ENCODE measurements around the gene MARVELD1.
"Not testable (repeated sequence)": the region's sequence is repeated elsewhere in the genome, so short reads cannot be mapped to it uniquely, and the experiment has no call there.

The MARVELD1 gene

GRCh38 chr10:97713339-97713825, at the start of gene MARVELD1:
Gene MARVELD1, plus strand, starts transcription at chr10:97713730. Its CDS starts 147 bp downstream, at chr10:97713877.
- DNase-seq (ENCODE audit: low read depth): peak; percentile 56

GRCh38 chr10:97664282-97664850, 49.2 kb upstream of the MARVELD1 start:
- DNase-seq (ENCODE audit: low read depth): no peak

- no peak for DNase-seq (ENCODE audit: low read depth)
These were observed 46.5 kb upstream of the MARVELD1 start for GRCh38 chr10:97666992-97667391.

GRCh38 chr10:97667463-97667862, 46.1 kb upstream of the MARVELD1 start:
- DNase-seq (ENCODE audit: low read depth): no peak

GRCh38 chr10:97669571-97669970, 44.0 kb upstream of the MARVELD1 start:
- no peak for DNase-seq (ENCODE audit: low read depth)

GRCh38 chr10:97673736-97674525, 39.6 kb upstream of the MARVELD1 start:
- peak; percentile 68 for DNase-seq (ENCODE audit: low read depth)

GRCh38 chr10:97675222-97675621, 38.3 kb upstream of the MARVELD1 start:
- no peak for DNase-seq (ENCODE audit: low read depth)

- DNase-seq (ENCODE audit: low read depth): no peak
These were observed 36.6 kb upstream of the MARVELD1 start for GRCh38 chr10:97676770-97677581.

GRCh38 chr10:97679594-97679993, 33.9 kb upstream of the MARVELD1 start:
- DNase-seq (ENCODE audit: low read depth): no peak

GRCh38 chr10:97682042-97682441, 31.5 kb upstream of the MARVELD1 start:
- no peak for DNase-seq (ENCODE audit: low read depth)

GRCh38 chr10:97683556-97684367, 29.8 kb upstream of the MARVELD1 start:
- no peak for DNase-seq (ENCODE audit: low read depth)

GRCh38 chr10:97684368-97684713, 29.2 kb upstream of the MARVELD1 start:
- DNase-seq (ENCODE audit: low read depth): not testable (repeated sequence)

- DNase-seq (ENCODE audit: low read depth): no peak
These were observed 28.6 kb upstream of the MARVELD1 start for GRCh38 chr10:97684866-97685394.

GRCh38 chr10:97685395-97685958, 28.1 kb upstream of the MARVELD1 start:
- DNase-seq (ENCODE audit: low read depth): no peak

- no peak for DNase-seq (ENCODE audit: low read depth)
These were observed 27.1 kb upstream of the MARVELD1 start for GRCh38 chr10:97686301-97686961.

GRCh38 chr10:97686962-97687784, 26.4 kb upstream of the MARVELD1 start, which contains the start of gene AVPI1:
Gene AVPI1, minus strand, starts transcription at chr10:97687241. Its CDS starts 7,336 bp downstream, at chr10:97679905.
- peak; percentile 86 for DNase-seq (ENCODE audit: low read depth)

GRCh38 chr10:97687785-97688781, 25.4 kb upstream of the MARVELD1 start:
- no peak for DNase-seq (ENCODE audit: low read depth)

GRCh38 chr10:97689559-97690020, 23.9 kb upstream of the MARVELD1 start:
- DNase-seq (ENCODE audit: low read depth): peak; percentile 96

Measured in HS-5 (cell line).